Measurements from ENCODE around the gene KPNA2.

DNA sequence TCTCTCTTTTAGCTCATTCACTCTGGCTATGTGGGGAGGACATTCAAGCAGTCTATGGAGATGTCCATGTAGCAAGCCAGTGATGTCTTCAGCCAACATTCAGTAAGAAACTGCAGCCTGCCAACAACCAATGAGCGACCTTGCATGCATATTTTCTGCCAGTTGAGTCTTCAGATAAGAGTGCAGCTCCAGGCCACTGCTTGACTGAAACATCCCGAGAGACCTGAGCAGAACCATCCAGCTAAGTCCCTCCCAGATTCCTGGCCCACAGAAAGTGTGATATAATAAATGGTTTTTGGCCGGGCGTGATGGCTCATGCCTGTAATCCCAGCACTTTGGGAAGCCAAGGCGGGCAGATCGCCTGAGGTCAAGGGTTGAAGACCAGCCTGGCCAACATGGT is 28.7 kb upstream of the KPNA2 start:
- no peak for TF ChIP-seq CTCF (IDR thresholded peaks at IDR 0.05; ENCODE audit: low read length)
- no peak for TF ChIP-seq EZH2 (IDR thresholded peaks at IDR 0.05; ENCODE audit: borderline replicate concordance, low read length)
